ENCODE data around the gene RHBDD1. TPM values are rescaled to one million over a fixed set of nuclear protein-coding genes. Genes with fewer than 3 reads are reported as not detected.
"Not testable (repeated sequence)": the region's sequence is repeated elsewhere in the genome, so short reads cannot be mapped to it uniquely, and the experiment has no call there.

The RHBDD1 gene
- total RNA-seq, 1 experiment from 2014 or later, result 74.9 TPM

GRCh38 chr2:226832061-226832460, 3.8 kb upstream of the RHBDD1 start:
- peaks cover 10% of the 10 kb centered on the region for H3K4me1 ChIP-seq (ENCODE audit: low read length)
- peaks cover 2% of the 10 kb centered on the region for H3K79me2 ChIP-seq (ENCODE audit: low read length)
- H3K9me2 ChIP-seq (replicated peaks; ENCODE audit: insufficient read depth, low read length), result no peaks in the 10 kb centered on the region
- no peak overlapping the region for H3K4me3 ChIP-seq (ENCODE audit: low read length)
- H3K27ac ChIP-seq (ENCODE audit: low read length), result no peak overlapping the region
- no peaks in the 10 kb centered on the region for H3K27me3 ChIP-seq (ENCODE audit: low read length)
- H3K9me3 ChIP-seq (ENCODE audit: low read length), result no peaks in the 10 kb centered on the region
- no peaks in the 10 kb centered on the region for H4K20me1 ChIP-seq (ENCODE audit: insufficient read depth, low read depth, low read length)
- DNase-seq, result no peak
- no peak overlapping the region for H3K9ac ChIP-seq (ENCODE audit: low read length)
- H2AFZ ChIP-seq (ENCODE audit: low read length), result no peak overlapping the region
- no peaks in the 10 kb centered on the region for H3K36me3 ChIP-seq (ENCODE audit: insufficient read depth, low read length)
- no peak overlapping the region for H3K4me2 ChIP-seq (ENCODE audit: low read depth, low read length, poor library complexity, severe bottlenecking)

GRCh38 chr2:226834880-226835279, 974 bp upstream of the RHBDD1 start:
- peaks cover 38% of the 10 kb centered on the region for H3K4me1 ChIP-seq (ENCODE audit: low read length)
- H3K9ac ChIP-seq (ENCODE audit: low read length), result peak overlapping the region; percentile 86; the same call in 1 of the 2 replicates

GRCh38 chr2:226835420-226835795, 446 bp upstream of the RHBDD1 start:
- DNase-seq, result no peak
- Histone ChIP-seq H3K79me2 (ENCODE audit: low read length) (peaks cover 16% of the 10 kb centered on the region), H3K9ac (ENCODE audit: low read length) (peak overlapping the region; percentile 86)

More at GRCh38 chr2:226834880-226835279, 974 bp upstream of the RHBDD1 start:
- H3K9me2 ChIP-seq (replicated peaks; ENCODE audit: insufficient read depth, low read length); H2AFZ ChIP-seq (ENCODE audit: low read length); H3K27ac ChIP-seq (ENCODE audit: low read length); H4K20me1 ChIP-seq (ENCODE audit: insufficient read depth, low read depth, low read length); H3K36me3 ChIP-seq (ENCODE audit: insufficient read depth, low read length); DNase-seq; H3K27me3 ChIP-seq (ENCODE audit: low read length); H3K9me3 ChIP-seq (ENCODE audit: low read length): not testable (repeated sequence)
- Histone ChIP-seq H3K79me2 (ENCODE audit: low read length) (peaks cover 16% of the 10 kb centered on the region), H3K4me3 (ENCODE audit: low read length) (peak overlapping the region; percentile 74), H3K4me2 (ENCODE audit: low read depth, low read length, poor library complexity, severe bottlenecking) (peak overlapping the region; percentile 87)

GRCh38 chr2:226836548-226836885, 663 bp downstream of the RHBDD1 start:
- Histone ChIP-seq H3K79me2 (ENCODE audit: low read length) (peaks cover 16% of the 10 kb centered on the region), H3K9ac (ENCODE audit: low read length) (peak overlapping the region; percentile 86), H3K36me3 (ENCODE audit: insufficient read depth, low read length) (0 out of 2 replicates have a peak, but pooled peaks cover 3% of the 10 kb centered on the region), H3K4me1 (ENCODE audit: low read length) (peaks cover 42% of the 10 kb centered on the region), H2AFZ (ENCODE audit: low read length) (no peak overlapping the region), H3K9me2 (replicated peaks; ENCODE audit: insufficient read depth, low read length) (no peaks in the 10 kb centered on the region), H3K9me3 (ENCODE audit: low read length) (no peaks in the 10 kb centered on the region), H4K20me1 (ENCODE audit: insufficient read depth, low read depth, low read length) (no peaks in the 10 kb centered on the region), H3K4me2 (ENCODE audit: low read depth, low read length, poor library complexity, severe bottlenecking) (peak overlapping the region; percentile 87), H3K4me3 (ENCODE audit: low read length) (peak overlapping the region; percentile 74), H3K27me3 (ENCODE audit: low read length) (no peaks in the 10 kb centered on the region), H3K27ac (ENCODE audit: low read length) (peak overlapping the region; percentile 92)
- no peak for DNase-seq

More at GRCh38 chr2:226835420-226835795, 446 bp upstream of the RHBDD1 start:
- Histone ChIP-seq H3K9me3 (ENCODE audit: low read length) (no peaks in the 10 kb centered on the region), H3K9me2 (replicated peaks; ENCODE audit: insufficient read depth, low read length) (no peaks in the 10 kb centered on the region), H3K4me1 (ENCODE audit: low read length) (peaks cover 42% of the 10 kb centered on the region), H3K36me3 (ENCODE audit: insufficient read depth, low read length) (0 out of 2 replicates have a peak, but pooled peaks cover 2% of the 10 kb centered on the region), H2AFZ (ENCODE audit: low read length) (peak overlapping the region; percentile 50; the same call in 1 of the 2 replicates), H3K4me2 (ENCODE audit: low read depth, low read length, poor library complexity, severe bottlenecking) (peak overlapping the region; percentile 87), H3K27ac (ENCODE audit: low read length) (no peak overlapping the region), H3K4me3 (ENCODE audit: low read length) (peak overlapping the region; percentile 74), H3K27me3 (ENCODE audit: low read length) (no peaks in the 10 kb centered on the region), H4K20me1 (ENCODE audit: insufficient read depth, low read depth, low read length) (no peaks in the 10 kb centered on the region)

- Histone ChIP-seq H3K27ac (ENCODE audit: low read length) (peak overlapping the region; percentile 92), H3K4me2 (ENCODE audit: low read depth, low read length, poor library complexity, severe bottlenecking) (peak overlapping the region; percentile 87), H3K79me2 (ENCODE audit: low read length) (peaks cover 16% of the 10 kb centered on the region), H3K36me3 (ENCODE audit: insufficient read depth, low read length) (0 out of 2 replicates have a peak, but pooled peaks cover 3% of the 10 kb centered on the region), H3K4me1 (ENCODE audit: low read length) (peaks cover 45% of the 10 kb centered on the region), H3K9me2 (replicated peaks; ENCODE audit: insufficient read depth, low read length) (no peaks in the 10 kb centered on the region), H2AFZ (ENCODE audit: low read length) (no peak overlapping the region), H3K9ac (ENCODE audit: low read length) (peak overlapping the region; percentile 86), H4K20me1 (ENCODE audit: insufficient read depth, low read depth, low read length) (no peaks in the 10 kb centered on the region), H3K9me3 (ENCODE audit: low read length) (no peaks in the 10 kb centered on the region), H3K27me3 (ENCODE audit: low read length) (no peaks in the 10 kb centered on the region), H3K4me3 (ENCODE audit: low read length) (peak overlapping the region; percentile 74)
- DNase-seq, result no peak
Measured at GRCh38 chr2:226837334-226837733, 1.5 kb downstream of the RHBDD1 start.

- Histone ChIP-seq H3K27ac (ENCODE audit: low read length) (peak overlapping the region; percentile 92), H3K4me1 (ENCODE audit: low read length) (peaks cover 52% of the 10 kb centered on the region), H3K9ac (ENCODE audit: low read length) (peak overlapping the region; percentile 86), H3K4me2 (ENCODE audit: low read depth, low read length, poor library complexity, severe bottlenecking) (peak overlapping the region; percentile 87), H2AFZ (ENCODE audit: low read length) (no peak overlapping the region), H3K4me3 (ENCODE audit: low read length) (peak overlapping the region; percentile 74), H4K20me1 (ENCODE audit: insufficient read depth, low read depth, low read length) (no peaks in the 10 kb centered on the region), H3K36me3 (ENCODE audit: insufficient read depth, low read length) (0 out of 2 replicates have a peak, but pooled peaks cover 3% of the 10 kb centered on the region), H3K79me2 (ENCODE audit: low read length) (peaks cover 16% of the 10 kb centered on the region), H3K27me3 (ENCODE audit: low read length) (no peaks in the 10 kb centered on the region), H3K9me3 (ENCODE audit: low read length) (no peaks in the 10 kb centered on the region), H3K9me2 (replicated peaks; ENCODE audit: insufficient read depth, low read length) (no peaks in the 10 kb centered on the region)
- DNase-seq, result no peak
Measured at GRCh38 chr2:226837787-226838603, 2.1 kb downstream of the RHBDD1 start.

- no peaks in the 10 kb centered on the region for H3K27me3 ChIP-seq (ENCODE audit: low read length)
- H3K9me2 ChIP-seq (replicated peaks; ENCODE audit: insufficient read depth, low read length), result no peaks in the 10 kb centered on the region
- H4K20me1 ChIP-seq (ENCODE audit: insufficient read depth, low read depth, low read length), result no peaks in the 10 kb centered on the region
- H3K4me3 ChIP-seq (ENCODE audit: low read length), result peak overlapping the region; percentile 42
- H3K9me3 ChIP-seq (ENCODE audit: low read length), result no peaks in the 10 kb centered on the region
- peaks cover 59% of the 10 kb centered on the region for H3K4me1 ChIP-seq (ENCODE audit: low read length)
- H3K4me2 ChIP-seq (ENCODE audit: low read depth, low read length, poor library complexity, severe bottlenecking), result peak overlapping the region; percentile 87
- H3K79me2 ChIP-seq (ENCODE audit: low read length), result peaks cover 19% of the 10 kb centered on the region
- 0 out of 2 replicates have a peak, but pooled peaks cover 3% of the 10 kb centered on the region for H3K36me3 ChIP-seq (ENCODE audit: insufficient read depth, low read length)
- no peak for DNase-seq
- H3K27ac ChIP-seq (ENCODE audit: low read length), result peak overlapping the region; percentile 92
- peak overlapping the region; percentile 54 for H3K9ac ChIP-seq (ENCODE audit: low read length)
- H2AFZ ChIP-seq (ENCODE audit: low read length), result no peak overlapping the region
Measured at GRCh38 chr2:226838722-226839121, 2.9 kb downstream of the RHBDD1 start.

GRCh38 chr2:226839161-226839560, 3.3 kb downstream of the RHBDD1 start:
- peak overlapping the region; percentile 92 for H3K27ac ChIP-seq (ENCODE audit: low read length)
- no peaks in the 10 kb centered on the region; the same call in 1 of the 2 replicates for H4K20me1 ChIP-seq (ENCODE audit: insufficient read depth, low read depth, low read length)
- H3K9me3 ChIP-seq (ENCODE audit: low read length), result no peaks in the 10 kb centered on the region
- no peaks in the 10 kb centered on the region for H3K9me2 ChIP-seq (replicated peaks; ENCODE audit: insufficient read depth, low read length)
- H3K4me2 ChIP-seq (ENCODE audit: low read depth, low read length, poor library complexity, severe bottlenecking), result peak overlapping the region; percentile 87
- H2AFZ ChIP-seq (ENCODE audit: low read length), result no peak overlapping the region
- peak overlapping the region; percentile 42 for H3K4me3 ChIP-seq (ENCODE audit: low read length)
- peak overlapping the region; percentile 54 for H3K9ac ChIP-seq (ENCODE audit: low read length)
- peaks cover 63% of the 10 kb centered on the region for H3K4me1 ChIP-seq (ENCODE audit: low read length)
- H3K36me3 ChIP-seq (ENCODE audit: insufficient read depth, low read length), result peaks cover 3% of the 10 kb centered on the region; the same call in 1 of the 2 replicates
- H3K27me3 ChIP-seq (ENCODE audit: low read length), result no peaks in the 10 kb centered on the region
- H3K79me2 ChIP-seq (ENCODE audit: low read length), result peaks cover 24% of the 10 kb centered on the region
- peak; percentile 77 for DNase-seq
